HFF-Myc (cell line): ENCODE data around the gene RNF175.

Experiments
- DNase-seq: peaks from one replicate; pipeline ENCODE4 v3.0.0-alpha.2; 2011; ENCODE audit warnings: low read depth; ENCODE audit errors: extremely low read depth
- H3K4me3 ChIP-seq: replicated peaks from 2 replicates; pipeline ENCODE4 v1.5.1; 2011; ENCODE audit warnings: low read depth, mild to moderate bottlenecking, control low read depth, low read length
- TF ChIP-seq, protein P1 (sequence below): IDR thresholded peaks from 2 replicates; pipeline ENCODE4 v1.5.1; 2012; ENCODE audit warnings: mild to moderate bottlenecking, low read depth, low read length, control low read depth; ENCODE audit errors: missing control alignments

The RNF175 gene

DNA sequence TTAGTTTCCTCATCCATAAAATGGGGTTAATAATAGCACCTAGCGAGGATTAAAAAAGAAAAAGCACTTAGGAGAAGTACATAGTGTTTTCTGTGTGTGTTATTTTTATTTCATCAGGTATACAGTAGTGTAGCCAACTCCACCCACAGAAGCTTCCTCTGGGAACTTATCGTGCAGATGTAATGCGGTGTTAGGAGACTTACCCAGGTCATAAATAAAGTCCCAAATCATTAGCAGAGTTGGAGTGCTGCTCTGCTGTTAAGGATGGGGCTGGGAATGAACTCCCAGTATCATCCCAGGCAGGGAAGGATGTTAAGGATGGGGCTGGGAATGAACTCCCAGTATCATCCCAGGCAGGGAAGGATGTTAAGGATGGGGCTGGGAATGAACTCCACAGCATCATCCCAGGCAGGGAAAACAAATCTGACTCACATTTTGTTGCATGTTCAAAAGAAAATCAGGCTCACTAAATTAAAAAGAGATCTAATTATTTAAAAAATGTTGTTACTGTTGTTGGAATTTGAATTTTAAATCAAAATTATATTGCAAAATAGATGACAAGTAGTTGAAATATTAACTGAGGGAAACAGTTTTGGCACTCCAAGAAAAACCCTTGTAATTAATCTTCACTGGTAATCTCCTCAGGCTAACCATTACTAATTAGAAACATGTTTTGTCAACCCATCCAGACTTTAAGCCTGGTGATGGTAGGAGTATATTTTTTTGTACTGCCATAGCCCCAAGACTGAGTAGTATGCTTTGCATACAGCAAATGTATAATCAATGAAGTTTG lies 39.3 kb upstream of the RNF175 start:
- H3K4me3 ChIP-seq, result no peak overlapping the region
- no peak for DNase-seq
- TF ChIP-seq, protein P1, sequence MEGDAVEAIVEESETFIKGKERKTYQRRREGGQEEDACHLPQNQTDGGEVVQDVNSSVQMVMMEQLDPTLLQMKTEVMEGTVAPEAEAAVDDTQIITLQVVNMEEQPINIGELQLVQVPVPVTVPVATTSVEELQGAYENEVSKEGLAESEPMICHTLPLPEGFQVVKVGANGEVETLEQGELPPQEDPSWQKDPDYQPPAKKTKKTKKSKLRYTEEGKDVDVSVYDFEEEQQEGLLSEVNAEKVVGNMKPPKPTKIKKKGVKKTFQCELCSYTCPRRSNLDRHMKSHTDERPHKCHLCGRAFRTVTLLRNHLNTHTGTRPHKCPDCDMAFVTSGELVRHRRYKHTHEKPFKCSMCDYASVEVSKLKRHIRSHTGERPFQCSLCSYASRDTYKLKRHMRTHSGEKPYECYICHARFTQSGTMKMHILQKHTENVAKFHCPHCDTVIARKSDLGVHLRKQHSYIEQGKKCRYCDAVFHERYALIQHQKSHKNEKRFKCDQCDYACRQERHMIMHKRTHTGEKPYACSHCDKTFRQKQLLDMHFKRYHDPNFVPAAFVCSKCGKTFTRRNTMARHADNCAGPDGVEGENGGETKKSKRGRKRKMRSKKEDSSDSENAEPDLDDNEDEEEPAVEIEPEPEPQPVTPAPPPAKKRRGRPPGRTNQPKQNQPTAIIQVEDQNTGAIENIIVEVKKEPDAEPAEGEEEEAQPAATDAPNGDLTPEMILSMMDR, result no peak

DNA sequence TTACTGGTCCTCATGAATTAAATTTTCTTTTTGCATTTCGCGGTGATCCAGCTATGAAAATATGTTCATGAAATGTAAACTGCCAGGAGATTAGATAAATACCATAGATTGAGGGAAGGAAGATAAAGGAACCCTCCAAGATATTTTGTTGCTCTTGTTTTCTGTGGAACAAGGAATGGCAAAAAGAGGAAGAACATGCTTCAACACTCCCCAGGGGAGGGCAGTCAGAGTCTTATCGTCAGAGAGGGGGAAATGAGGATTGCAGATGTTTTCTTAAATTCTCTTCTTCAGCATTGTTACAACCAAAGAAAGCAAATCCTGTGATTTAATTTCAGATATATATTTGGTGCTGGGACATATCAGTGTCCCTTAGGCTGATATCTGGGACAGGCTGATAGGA lies 38.6 kb upstream of the RNF175 start:
- no peak overlapping the region for H3K4me3 ChIP-seq
- TF ChIP-seq, protein P1, result no peak
- no peak for DNase-seq

DNA sequence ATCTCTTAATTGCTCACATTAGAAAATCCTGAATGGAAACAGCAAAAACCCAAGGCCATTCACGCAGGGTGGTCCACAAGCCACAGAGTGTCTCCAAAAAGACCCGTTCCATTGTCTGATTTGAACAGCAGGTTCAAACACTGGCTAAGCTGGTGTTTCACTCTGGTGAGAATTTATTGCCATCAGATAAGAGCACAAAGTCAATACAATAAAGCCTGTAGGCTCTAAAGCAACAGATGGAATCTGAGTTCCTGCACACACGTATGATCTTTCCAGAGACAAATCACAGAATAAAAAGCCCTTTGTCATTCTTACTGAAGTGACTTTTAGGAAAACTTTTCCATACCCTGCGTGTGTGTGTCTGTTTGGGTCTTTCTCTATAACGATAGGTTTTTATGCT lies 34.2 kb upstream of the RNF175 start:
- no peak for DNase-seq
- no peak overlapping the region for H3K4me3 ChIP-seq
- TF ChIP-seq, protein P1, result no peak

DNA sequence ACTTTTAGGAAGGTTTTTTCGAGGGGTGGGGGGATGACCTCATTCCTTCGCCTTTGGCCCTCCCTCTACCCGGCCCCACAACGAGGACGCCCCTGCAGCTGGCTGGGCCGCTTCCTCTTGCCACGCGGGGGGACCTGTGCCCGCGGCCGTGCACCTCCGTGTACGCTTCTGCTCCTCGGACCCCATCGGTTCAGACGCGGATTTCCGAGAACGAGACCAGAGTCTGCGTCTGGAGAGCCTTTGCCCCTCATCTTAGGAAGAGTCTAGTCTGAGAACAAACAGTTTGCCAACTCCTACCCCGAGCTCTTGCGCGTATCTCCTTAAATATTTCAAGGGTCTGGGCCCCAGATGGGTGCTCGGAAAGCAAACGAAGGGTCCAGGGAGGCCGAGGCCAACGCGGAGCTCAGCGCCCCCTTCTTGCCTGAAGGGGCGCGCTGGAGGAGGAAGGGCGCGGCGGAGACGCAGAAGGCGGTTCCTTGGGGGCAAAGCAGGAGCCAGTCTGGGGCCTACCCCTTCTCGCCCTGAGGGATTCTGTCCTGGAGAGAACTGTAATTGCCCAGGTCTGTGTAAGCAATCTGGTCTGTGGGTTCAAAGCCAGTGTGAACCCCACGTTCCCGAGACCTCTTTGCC lies 32.9 kb upstream of the RNF175 start:
- H3K4me3 ChIP-seq, result no peak overlapping the region
- DNase-seq, result no peak
- TF ChIP-seq, protein P1, result no peak

DNA sequence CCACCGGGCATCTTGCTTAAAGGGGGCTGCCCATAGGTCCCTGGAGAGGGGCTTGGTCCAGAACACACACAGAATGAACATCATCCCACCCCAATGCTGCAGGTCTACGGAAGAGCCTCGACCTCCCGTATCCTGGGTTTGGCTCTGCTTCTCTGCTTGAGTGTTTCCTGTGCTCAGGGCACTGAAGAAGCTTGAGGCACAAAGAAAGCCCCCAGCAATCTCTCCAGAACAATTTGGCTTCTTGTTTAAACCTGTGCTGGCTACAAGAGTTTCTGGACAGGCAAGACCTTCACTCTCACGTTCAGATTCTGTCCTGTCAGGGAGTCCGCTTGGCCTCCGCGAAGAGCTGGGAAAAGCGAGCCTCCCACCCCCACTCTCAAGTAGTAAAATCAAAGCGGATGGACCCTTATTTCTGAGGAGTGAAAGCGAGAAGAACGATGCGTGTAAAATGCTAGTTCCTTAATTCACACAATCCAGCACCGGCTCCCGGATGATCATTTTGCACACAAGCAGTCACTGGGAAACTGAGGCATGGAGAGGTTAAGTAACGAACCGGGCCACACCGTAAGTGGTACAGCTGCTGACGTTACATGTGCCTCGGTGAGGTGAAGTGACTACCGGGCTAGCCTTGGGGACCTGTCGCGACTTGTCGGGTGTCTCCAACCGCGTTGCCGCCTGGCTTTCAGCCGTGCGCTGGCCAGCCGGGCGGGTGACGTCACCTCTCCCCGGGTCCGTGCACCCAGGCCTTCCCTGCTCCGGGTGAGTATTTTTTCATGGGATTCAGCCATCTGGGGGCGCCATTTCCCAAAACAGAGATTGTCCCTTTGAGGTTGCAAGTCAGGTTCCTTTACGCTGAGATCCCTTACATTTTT lies 32.2 kb upstream of the RNF175 start:
- DNase-seq, result no peak

DNA sequence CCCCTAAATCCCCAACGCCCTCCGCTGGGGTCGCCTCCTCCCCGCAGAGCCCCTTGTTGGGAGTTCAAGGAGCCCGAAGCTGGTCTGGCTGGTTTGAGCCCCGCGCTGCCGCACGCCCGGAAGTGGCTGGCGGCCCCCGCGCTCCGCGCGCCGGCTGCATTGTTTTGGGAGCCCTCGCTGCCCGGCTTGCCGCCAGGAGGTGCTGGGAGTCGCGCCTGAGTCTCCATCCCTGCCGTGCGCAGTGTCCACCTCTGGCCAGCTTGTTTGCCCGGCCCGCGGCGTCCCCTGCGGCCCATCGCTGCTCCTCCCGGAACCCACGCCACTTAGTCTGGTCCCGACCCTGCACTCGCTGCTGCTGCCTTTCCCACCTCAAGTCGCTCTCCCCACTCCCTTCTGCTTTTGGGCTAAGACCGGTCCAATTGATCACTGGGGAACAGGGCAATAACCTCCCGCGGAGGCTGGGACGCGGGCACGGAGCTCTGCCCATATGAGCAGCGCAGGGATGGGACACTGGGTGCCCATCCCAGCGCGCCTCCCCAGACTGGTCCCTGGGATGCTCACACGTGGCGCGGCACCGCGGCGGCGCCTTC lies 31.2 kb upstream of the RNF175 start:
- DNase-seq, result no peak
- peak overlapping the region; percentile 8; the same call in 1 of the 2 replicates for H3K4me3 ChIP-seq
- TF ChIP-seq, protein P1, result peak; percentile 23

More for the DNA sequence above, 32.2 kb upstream of the RNF175 start:
- TF ChIP-seq, protein P1, result peak; percentile 36
- no peak overlapping the region for H3K4me3 ChIP-seq
